IPS-18c (cell line): ENCODE results near the gene RPP14.
"Not testable (repeated sequence)": the region's sequence is repeated elsewhere in the genome, so short reads cannot be mapped to it uniquely, and the experiment has no call there.

Experiments
- H3K4me3 ChIP-seq: 2 replicates; pipeline ENCODE4 v1.7.0; 2013; ENCODE audit warnings: low read depth, mild to moderate bottlenecking, low read length, moderate library complexity; ENCODE audit not compliant: insufficient read depth
- H3K9me3 ChIP-seq: one replicate; pipeline ENCODE4 v1.6.1; 2013; ENCODE audit warnings: mild to moderate bottlenecking, low read length, moderate library complexity; ENCODE audit not compliant: control insufficient read depth, insufficient read depth

Gene RPP14

DNA sequence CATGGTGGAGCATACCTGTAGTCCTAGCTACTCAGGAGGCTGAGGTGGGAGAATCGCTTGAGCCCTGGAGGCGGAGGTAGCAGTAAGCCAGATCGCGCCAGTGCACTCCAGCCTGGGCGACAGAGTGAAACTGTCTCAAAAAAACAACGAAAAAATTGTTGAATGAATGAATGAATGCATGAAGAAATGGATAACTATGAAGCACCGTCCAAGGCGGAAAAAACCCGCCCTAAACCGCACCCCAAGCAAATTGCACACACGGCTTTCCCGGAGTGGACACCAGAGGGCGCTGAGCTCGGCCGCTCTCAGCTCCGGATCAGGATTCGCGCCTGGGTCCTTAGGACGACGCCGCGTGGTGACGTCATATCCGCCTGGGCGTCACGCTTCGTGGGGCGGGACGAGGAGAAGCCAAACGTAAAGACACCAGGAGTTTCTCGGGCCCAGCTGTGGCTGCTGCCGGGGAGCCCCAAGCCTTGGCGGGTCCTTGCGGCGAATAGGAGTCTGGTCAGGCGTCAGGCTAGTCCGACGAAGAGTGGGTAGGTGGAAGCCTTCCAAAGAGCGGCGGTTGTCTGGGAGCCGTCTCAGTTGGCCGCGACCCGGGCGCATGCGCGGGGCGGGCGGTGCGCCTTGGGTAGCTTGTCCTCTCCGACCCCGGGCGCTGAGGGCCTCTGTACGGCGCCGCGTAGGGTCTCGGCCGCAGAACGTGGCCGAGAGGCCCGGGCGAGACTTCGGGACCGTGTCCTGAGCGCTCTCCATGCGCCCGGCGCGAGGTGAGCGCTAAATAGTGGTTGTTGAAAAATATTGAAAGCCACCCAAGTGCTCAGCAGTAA lies at the start of gene RPP14, which contains the start of gene HTD2:
TSS of gene RPP14 (plus strand) at position 364 of the 830 bp plus-strand sequence. CDS start 4,085 bp downstream, outside the sequence.
TSS of gene HTD2 (plus strand) at position 639 of the 830 bp plus-strand sequence. CDS start 11,094 bp downstream, outside the sequence.
- no peaks in the 10 kb centered on the region for H3K9me3 ChIP-seq
- H3K4me3 ChIP-seq: peak within 1 kb of the TSS; percentile 98

- H3K9me3 ChIP-seq: no peaks in the 10 kb centered on the region
These were observed 49.5 kb upstream of the RPP14 start for GRCh38 chr3:58256511-58256910.

GRCh38 chr3:58258392-58259055 lies 47.5 kb upstream of the RPP14 start:
- Histone ChIP-seq H3K4me3 (no peak overlapping the region), H3K9me3 (no peaks in the 10 kb centered on the region)

More at GRCh38 chr3:58256511-58256910, 49.5 kb upstream of the RPP14 start:
- no peak overlapping the region for H3K4me3 ChIP-seq

DNA sequence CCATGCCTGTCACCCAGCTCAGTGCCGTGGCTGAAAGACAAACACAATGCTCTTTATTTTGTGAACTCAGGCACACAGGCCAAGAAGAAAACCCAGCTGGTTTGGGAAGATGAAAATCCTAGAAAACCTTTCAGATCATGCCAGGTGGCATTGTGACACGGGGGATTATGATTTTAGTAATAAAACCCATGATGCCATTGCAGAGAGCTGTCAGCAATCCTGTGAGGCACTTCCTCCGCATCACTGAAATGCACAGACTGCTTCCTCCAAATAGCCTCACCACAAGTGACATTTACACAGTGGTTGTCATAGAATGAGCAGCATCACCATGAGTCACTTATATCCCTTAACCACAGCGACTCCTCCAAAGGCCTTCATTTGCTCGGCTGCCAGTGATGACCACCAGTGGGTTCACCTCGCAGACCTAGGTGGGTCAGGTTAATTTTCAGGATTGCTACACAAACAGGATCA lies 45.7 kb upstream of the RPP14 start:
- no peak overlapping the region for H3K4me3 ChIP-seq
- no peaks in the 10 kb centered on the region for H3K9me3 ChIP-seq

DNA sequence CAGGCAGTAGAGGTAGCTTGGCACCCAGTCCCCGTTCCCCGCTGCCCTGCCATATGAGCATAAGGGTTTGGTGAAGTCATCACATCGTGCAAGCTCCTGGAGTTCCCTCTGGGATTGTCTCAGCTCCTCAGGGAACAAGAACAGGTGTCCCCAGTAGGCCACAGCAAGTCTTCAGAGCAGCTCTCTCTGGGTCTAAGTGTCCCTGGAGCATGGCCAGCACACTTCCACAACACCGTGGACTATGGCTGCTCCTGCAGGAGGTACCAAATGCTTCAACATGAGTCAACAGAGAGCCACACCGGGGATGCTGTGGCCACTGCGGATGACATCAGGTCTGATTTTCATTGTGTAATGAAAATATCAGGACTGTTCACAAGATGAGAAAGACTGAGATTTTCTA lies 45.3 kb upstream of the RPP14 start:
- no peaks in the 10 kb centered on the region for H3K9me3 ChIP-seq
- H3K4me3 ChIP-seq: no peak overlapping the region

GRCh38 chr3:58261954-58262666 lies 43.9 kb upstream of the RPP14 start:
- H3K4me3 ChIP-seq: no peak overlapping the region
- H3K9me3 ChIP-seq: no peaks in the 10 kb centered on the region

GRCh38 chr3:58266577-58266976 lies 39.5 kb upstream of the RPP14 start:
- no peak overlapping the region for H3K4me3 ChIP-seq

GRCh38 chr3:58267543-58267942 lies 38.5 kb upstream of the RPP14 start:
- not testable (repeated sequence) for H3K9me3 ChIP-seq, H3K4me3 ChIP-seq

More at GRCh38 chr3:58266577-58266976, 39.5 kb upstream of the RPP14 start:
- H3K9me3 ChIP-seq: no peaks in the 10 kb centered on the region

DNA sequence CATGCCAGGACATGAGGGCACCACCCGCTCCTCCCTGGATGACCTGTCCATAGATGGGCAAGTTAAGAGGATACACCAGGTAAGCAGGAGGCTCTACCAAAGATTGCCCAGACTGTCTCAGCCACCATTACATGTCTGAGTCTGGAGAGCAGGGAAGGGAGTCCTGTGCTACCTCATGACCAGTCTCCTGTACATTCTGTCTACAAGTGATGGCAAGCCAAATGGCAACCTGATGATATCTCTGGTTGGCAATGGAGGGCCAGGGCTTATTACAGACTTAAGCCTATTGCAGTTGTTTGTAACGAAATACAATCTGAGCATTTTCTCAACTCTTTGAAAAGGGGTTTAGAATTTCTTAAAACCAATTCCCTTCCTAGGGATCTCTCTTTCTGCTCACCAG lies 36.7 kb upstream of the RPP14 start:
- Histone ChIP-seq H3K9me3 (no peaks in the 10 kb centered on the region), H3K4me3 (no peak overlapping the region)

DNA sequence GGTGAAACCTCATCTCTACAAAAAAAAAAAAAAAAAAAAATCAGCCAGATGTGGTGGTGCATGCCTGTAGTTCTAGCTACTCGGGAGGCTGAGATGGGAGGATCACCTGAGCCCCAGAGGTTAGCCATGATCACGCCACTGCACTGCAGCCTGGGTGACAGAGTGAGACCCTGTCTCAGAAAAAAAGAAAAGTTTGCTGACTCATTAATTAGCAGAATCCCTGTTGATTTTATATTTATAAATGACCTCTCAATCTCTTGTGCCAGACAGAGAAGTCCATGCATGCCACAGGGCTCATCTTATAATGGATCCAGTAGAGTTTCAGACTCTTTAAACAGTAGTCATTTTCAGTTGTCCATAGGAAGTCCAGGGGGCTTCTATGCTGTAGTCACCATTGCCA lies 35.6 kb upstream of the RPP14 start:
- Histone ChIP-seq H3K9me3 (no peaks in the 10 kb centered on the region), H3K4me3 (no peak overlapping the region)

DNA sequence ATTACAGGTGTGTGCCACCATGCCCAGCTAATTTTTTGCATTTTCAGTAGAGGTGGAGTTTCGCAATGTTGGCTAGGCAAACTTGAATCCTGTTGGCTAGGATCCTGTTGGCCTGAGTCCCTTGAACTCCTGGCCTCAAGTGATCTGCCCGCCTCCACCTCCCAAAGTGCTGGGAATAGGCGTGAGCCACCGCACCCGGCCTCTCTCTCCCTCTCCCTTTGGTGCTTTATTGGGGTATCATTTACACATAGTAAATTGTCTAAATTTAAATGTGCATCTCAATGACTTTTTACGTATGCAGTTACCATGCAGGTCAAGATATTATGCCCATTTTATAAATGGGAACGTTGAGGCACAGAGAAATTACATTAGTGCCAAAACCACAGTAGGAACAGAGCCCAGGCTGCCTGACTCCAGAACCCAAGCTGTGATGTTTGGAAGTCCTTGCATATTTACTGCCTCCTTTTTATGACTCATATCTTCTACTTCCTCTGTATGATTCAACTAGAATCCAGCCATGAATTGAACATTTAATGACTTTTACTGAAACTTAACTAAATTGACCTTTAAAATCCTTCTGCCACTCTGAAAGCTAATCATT lies 34.0 kb upstream of the RPP14 start:
- H3K9me3 ChIP-seq: no peaks in the 10 kb centered on the region
- no peak overlapping the region for H3K4me3 ChIP-seq

- no peak overlapping the region for H3K4me3 ChIP-seq
- no peaks in the 10 kb centered on the region for H3K9me3 ChIP-seq
These were observed 33.2 kb upstream of the RPP14 start for GRCh38 chr3:58272891-58273290.

GRCh38 chr3:58273362-58273761 lies 32.7 kb upstream of the RPP14 start:
- not testable (repeated sequence) for H3K9me3 ChIP-seq, H3K4me3 ChIP-seq

- H3K4me3 ChIP-seq: no peak overlapping the region
These were observed 31.9 kb upstream of the RPP14 start for GRCh38 chr3:58274027-58274614.

GRCh38 chr3:58281069-58281468 lies 25.0 kb upstream of the RPP14 start:
- no peak overlapping the region for H3K4me3 ChIP-seq
- no peaks in the 10 kb centered on the region for H3K9me3 ChIP-seq

More at GRCh38 chr3:58274027-58274614, 31.9 kb upstream of the RPP14 start:
- no peaks in the 10 kb centered on the region for H3K9me3 ChIP-seq

GRCh38 chr3:58285334-58285733 lies 20.7 kb upstream of the RPP14 start:
- Histone ChIP-seq H3K9me3 (no peaks in the 10 kb centered on the region), H3K4me3 (no peak overlapping the region)

DNA sequence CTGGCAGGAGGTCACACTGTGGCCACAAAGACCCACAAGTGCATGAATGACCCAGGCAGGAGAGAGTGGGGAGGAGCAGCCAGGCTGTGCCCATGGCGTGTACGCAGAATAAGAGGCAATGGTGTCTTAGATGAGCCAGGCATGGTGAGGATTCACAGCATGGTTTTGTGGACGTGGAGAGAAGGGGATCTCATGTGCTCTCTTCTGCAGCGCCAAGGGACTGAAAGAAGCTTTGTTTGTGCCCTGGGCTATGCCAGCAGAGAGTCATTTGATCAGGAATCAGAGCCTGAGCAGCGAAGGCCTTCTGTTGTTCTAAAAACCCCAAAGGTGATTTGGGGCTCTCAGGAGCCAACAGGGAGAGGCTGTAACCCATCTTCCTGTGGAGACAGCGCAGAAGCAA lies 18.7 kb upstream of the RPP14 start:
- Histone ChIP-seq H3K9me3 (peaks cover 4% of the 10 kb centered on the region), H3K4me3 (no peak overlapping the region)
